ENCODE data around the gene YY1. TPM values are rescaled to one million over a fixed set of nuclear protein-coding genes. Genes with fewer than 3 reads are reported as not detected.

The YY1 gene
- total RNA-seq, 1 donor from 2014 or later = 87.5 TPM

- FAIRE-seq (no peak), DNase-seq (ENCODE audit: low read depth) (no peak)
- Histone ChIP-seq H3K27me3 (ENCODE audit: insufficient read depth, low read length) (no peaks in the 10 kb centered on the region), H4K20me1 (ENCODE audit: insufficient read depth, low read length) (peaks cover 46% of the 10 kb centered on the region), H3K4me3 (ENCODE audit: insufficient read depth, low read depth, low read length) (no peak overlapping the region), H3K79me2 (ENCODE audit: insufficient read depth, low read length) (peaks cover 37% of the 10 kb centered on the region), H3K4me2 (ENCODE audit: low read length) (no peak overlapping the region), H3K36me3 (ENCODE audit: insufficient read depth, low read length) (no peaks in the 10 kb centered on the region), H3K27ac (ENCODE audit: low read depth, low read length) (no peak overlapping the region), H2AFZ (ENCODE audit: low read depth, low read length) (no peak overlapping the region), H3K9me3 (ENCODE audit: insufficient read depth, low read depth, low read length) (no peaks in the 10 kb centered on the region), H3K9ac (ENCODE audit: low read length) (no peak overlapping the region), H3K4me1 (ENCODE audit: insufficient read depth, low read length) (peaks cover 18% of the 10 kb centered on the region)
- no peaks in the 10 kb centered on the region for H3K27me3 Mint-ChIP-seq (ENCODE audit: low read depth, unreplicated experiment)
- peaks cover 2% of the 10 kb centered on the region for H3K4me1 Mint-ChIP-seq (ENCODE audit: low read depth, unreplicated experiment)
- no peak overlapping the region for H3K4me3 Mint-ChIP-seq (ENCODE audit: unreplicated experiment)
- no peaks in the 10 kb centered on the region for H3K9me3 Mint-ChIP-seq (ENCODE audit: unreplicated experiment)
- TF ChIP-seq EZH2 (IDR thresholded peaks at IDR 0.05; ENCODE audit: insufficient read depth, low read length) = no peak
- no peak for TF ChIP-seq CTCF (IDR thresholded peaks at IDR 0.05; ENCODE audit: insufficient read depth, low read depth, low read length)
- peaks cover 2% of the 10 kb centered on the region for H3K36me3 Mint-ChIP-seq (ENCODE audit: low read depth, unreplicated experiment)
- no peak overlapping the region for H3K27ac Mint-ChIP-seq (ENCODE audit: unreplicated experiment)
Observed at GRCh38 chr14:100303925-100304324, 65.0 kb downstream of the YY1 start.

DNA sequence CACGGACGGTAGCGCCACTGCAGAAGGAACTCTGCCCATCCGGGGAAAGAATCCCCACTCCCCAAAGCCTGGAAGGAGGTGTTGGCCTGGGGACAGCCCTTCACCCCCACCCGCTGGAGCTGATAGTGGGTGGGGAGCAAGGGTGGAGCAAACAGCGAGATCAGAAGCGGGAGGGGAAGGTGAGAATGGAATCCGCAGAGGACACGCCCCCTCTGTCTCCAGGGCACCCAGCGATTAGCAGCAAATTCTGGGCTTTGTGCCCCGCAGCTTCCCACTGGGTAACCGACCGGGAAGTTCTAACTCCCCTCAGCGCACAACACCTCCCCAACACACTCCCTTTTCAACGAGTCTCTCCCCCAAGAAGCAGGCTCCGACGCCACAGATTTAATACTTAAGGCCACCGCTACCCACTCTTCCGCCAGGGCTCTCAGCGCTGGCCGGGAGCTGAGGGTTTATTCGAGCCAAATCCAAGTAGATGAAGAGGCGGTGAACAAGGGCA lies 65.9 kb downstream of the YY1 start:
- H3K79me2 ChIP-seq (ENCODE audit: insufficient read depth, low read length) = peaks cover 29% of the 10 kb centered on the region
- Mint-ChIP-seq H3K27me3 (ENCODE audit: low read depth, unreplicated experiment) (peaks cover 1% of the 10 kb centered on the region), H3K36me3 (ENCODE audit: low read depth, unreplicated experiment) (no peaks in the 10 kb centered on the region), H3K9me3 (ENCODE audit: unreplicated experiment) (no peaks in the 10 kb centered on the region), H3K4me1 (ENCODE audit: low read depth, unreplicated experiment) (peaks cover 2% of the 10 kb centered on the region), H3K4me3 (ENCODE audit: unreplicated experiment) (peak overlapping the region; percentile 84), H3K27ac (ENCODE audit: unreplicated experiment) (no peak overlapping the region)
- FAIRE-seq = no peak
- H4K20me1 ChIP-seq (ENCODE audit: insufficient read depth, low read length) = peaks cover 40% of the 10 kb centered on the region
- no peaks in the 10 kb centered on the region for H3K27me3 ChIP-seq (ENCODE audit: insufficient read depth, low read length)
- no peaks in the 10 kb centered on the region for H3K9me3 ChIP-seq (ENCODE audit: insufficient read depth, low read depth, low read length)
- no peaks in the 10 kb centered on the region for H3K36me3 ChIP-seq (ENCODE audit: insufficient read depth, low read length)
- peak overlapping the region; percentile 93 for H3K4me2 ChIP-seq (ENCODE audit: low read length)
- H3K4me3 ChIP-seq (ENCODE audit: insufficient read depth, low read depth, low read length) = peak overlapping the region; percentile 78
- H3K9ac ChIP-seq (ENCODE audit: low read length) = peak overlapping the region; percentile 86
- DNase-seq (ENCODE audit: low read depth) = peak; percentile 39
- no peak overlapping the region for H3K27ac ChIP-seq (ENCODE audit: low read depth, low read length)
- H2AFZ ChIP-seq (ENCODE audit: low read depth, low read length) = peak overlapping the region; percentile 21
- TF ChIP-seq CTCF (IDR thresholded peaks at IDR 0.05; ENCODE audit: insufficient read depth, low read depth, low read length) = no peak
- TF ChIP-seq EZH2 (IDR thresholded peaks at IDR 0.05; ENCODE audit: insufficient read depth, low read length) = no peak
- peaks cover 18% of the 10 kb centered on the region for H3K4me1 ChIP-seq (ENCODE audit: insufficient read depth, low read length)

DNA sequence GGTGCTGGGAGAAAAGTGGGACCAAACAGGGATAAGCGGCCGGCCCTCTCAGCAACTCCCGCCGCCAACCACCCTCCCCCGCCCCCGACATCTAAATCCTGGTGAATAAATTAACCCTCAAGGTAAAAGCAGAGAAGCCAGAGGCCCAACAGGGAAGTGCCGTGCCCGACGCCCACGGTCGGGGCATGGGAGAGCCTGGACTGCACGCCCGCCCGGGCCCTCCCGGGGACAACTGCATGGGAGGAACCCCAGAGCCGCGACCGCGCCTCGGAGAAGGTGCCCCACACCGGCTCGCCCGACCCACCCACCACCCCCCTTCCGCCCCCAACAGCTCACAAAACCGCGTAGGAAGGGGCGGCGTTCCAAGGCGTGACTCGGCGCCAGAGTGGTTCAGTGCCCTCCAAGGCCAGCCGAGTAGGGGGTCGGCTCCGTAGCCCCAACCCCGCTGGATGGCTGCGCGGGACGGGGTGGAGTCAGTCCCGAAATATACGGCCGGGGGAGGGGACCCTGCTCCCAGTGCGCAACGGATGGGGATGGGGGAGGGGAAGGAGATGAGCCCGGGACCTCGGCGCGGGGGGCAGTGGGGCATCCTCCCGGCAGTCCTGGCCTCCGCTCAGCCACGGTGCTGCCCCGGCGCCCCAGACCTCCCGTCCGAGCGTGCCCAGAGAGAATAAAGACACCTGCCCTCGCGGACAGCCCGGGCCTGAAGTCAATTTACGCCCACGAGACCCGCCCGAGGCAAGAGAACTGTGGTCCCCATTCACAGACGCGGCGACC lies 66.6 kb downstream of the YY1 start:
- DNase-seq (ENCODE audit: low read depth) = no peak
- peak overlapping the region; percentile 73 for H2AFZ ChIP-seq (ENCODE audit: low read depth, low read length)
- H3K27ac ChIP-seq (ENCODE audit: low read depth, low read length) = peak overlapping the region; percentile 19

More for the DNA sequence above, 66.6 kb downstream of the YY1 start:
- Histone ChIP-seq H4K20me1 (ENCODE audit: insufficient read depth, low read length) (peaks cover 35% of the 10 kb centered on the region), H3K36me3 (ENCODE audit: insufficient read depth, low read length) (no peaks in the 10 kb centered on the region), H3K9ac (ENCODE audit: low read length) (peak overlapping the region; percentile 86), H3K9me3 (ENCODE audit: insufficient read depth, low read depth, low read length) (no peaks in the 10 kb centered on the region), H3K4me1 (ENCODE audit: insufficient read depth, low read length) (peaks cover 18% of the 10 kb centered on the region), H3K27me3 (ENCODE audit: insufficient read depth, low read length) (no peaks in the 10 kb centered on the region), H3K4me3 (ENCODE audit: insufficient read depth, low read depth, low read length) (peak overlapping the region; percentile 78), H3K4me2 (ENCODE audit: low read length) (peak overlapping the region; percentile 93), H3K79me2 (ENCODE audit: insufficient read depth, low read length) (peaks cover 29% of the 10 kb centered on the region)
- Mint-ChIP-seq H3K4me1 (ENCODE audit: low read depth, unreplicated experiment) (peaks cover 2% of the 10 kb centered on the region), H3K36me3 (ENCODE audit: low read depth, unreplicated experiment) (no peaks in the 10 kb centered on the region), H3K4me3 (ENCODE audit: unreplicated experiment) (peak overlapping the region; percentile 84), H3K9me3 (ENCODE audit: unreplicated experiment) (no peaks in the 10 kb centered on the region), H3K27me3 (ENCODE audit: low read depth, unreplicated experiment) (peaks cover 1% of the 10 kb centered on the region), H3K27ac (ENCODE audit: unreplicated experiment) (no peak overlapping the region)
- FAIRE-seq = no peak
- TF ChIP-seq EZH2 (IDR thresholded peaks at IDR 0.05; ENCODE audit: insufficient read depth, low read length) (no peak), CTCF (IDR thresholded peaks at IDR 0.05; ENCODE audit: insufficient read depth, low read depth, low read length) (no peak)

Measured in astrocyte (in vitro differentiated cells and primary cell).